Measurements from ENCODE around the gene MED16.

MED16 gene

GRCh38 chr19:855566-856120, 37.3 kb downstream of the MED16 start:
- TF ChIP-seq, protein P1, sequence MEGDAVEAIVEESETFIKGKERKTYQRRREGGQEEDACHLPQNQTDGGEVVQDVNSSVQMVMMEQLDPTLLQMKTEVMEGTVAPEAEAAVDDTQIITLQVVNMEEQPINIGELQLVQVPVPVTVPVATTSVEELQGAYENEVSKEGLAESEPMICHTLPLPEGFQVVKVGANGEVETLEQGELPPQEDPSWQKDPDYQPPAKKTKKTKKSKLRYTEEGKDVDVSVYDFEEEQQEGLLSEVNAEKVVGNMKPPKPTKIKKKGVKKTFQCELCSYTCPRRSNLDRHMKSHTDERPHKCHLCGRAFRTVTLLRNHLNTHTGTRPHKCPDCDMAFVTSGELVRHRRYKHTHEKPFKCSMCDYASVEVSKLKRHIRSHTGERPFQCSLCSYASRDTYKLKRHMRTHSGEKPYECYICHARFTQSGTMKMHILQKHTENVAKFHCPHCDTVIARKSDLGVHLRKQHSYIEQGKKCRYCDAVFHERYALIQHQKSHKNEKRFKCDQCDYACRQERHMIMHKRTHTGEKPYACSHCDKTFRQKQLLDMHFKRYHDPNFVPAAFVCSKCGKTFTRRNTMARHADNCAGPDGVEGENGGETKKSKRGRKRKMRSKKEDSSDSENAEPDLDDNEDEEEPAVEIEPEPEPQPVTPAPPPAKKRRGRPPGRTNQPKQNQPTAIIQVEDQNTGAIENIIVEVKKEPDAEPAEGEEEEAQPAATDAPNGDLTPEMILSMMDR (IDR thresholded peaks at IDR 0.05) = no peak

- TF ChIP-seq, protein P1 (IDR thresholded peaks at IDR 0.05) = no peak
Observed at GRCh38 chr19:855142-855541, 37.8 kb downstream of the MED16 start.

- TF ChIP-seq, protein P1 (IDR thresholded peaks at IDR 0.05) = no peak
Observed at GRCh38 chr19:854549-854948, 38.4 kb downstream of the MED16 start.

DNA sequence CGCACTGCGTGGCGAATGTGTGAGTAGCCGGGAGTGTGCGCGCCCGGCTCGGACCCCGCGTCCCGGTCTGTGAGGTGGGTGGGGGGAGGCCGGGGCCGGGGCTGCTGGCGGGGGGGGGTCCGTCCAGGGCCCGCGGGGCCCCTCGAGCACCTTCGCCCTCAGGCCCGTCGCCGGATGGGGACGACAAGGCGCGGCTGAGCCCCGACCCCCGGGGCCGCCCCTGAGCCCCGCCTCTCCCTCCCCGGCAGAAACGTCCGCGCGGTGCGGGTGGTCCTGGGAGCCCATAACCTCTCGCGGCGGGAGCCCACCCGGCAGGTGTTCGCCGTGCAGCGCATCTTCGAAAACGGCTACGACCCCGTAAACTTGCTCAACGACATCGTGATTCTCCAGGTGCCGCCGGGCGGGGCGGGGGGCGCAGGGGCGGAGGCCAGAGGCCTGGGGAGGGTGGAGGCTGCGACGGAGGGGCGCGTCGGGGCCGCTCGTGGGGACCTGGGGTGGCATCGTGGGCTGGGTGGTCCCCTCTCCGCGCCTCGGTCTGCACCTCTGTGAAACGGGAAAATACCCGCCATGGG, 39.9 kb downstream of the MED16 start:
- TF ChIP-seq, protein P1 (IDR thresholded peaks at IDR 0.05) = no peak

- TF ChIP-seq, protein P1 (IDR thresholded peaks at IDR 0.05) = no peak
Observed at GRCh38 chr19:852136-853013, 40.6 kb downstream of the MED16 start, which contains the start of gene ELANE. TSS of gene ELANE (plus strand) at chr19:852303. CDS start at chr19:852329, 26 bp downstream.

- TF ChIP-seq, protein P1 (IDR thresholded peaks at IDR 0.05) = no peak
Observed at GRCh38 chr19:850979-851335, 42.0 kb downstream of the MED16 start.

- TF ChIP-seq, protein P1 (IDR thresholded peaks at IDR 0.05) = no peak
Observed at GRCh38 chr19:850221-850978, 42.6 kb downstream of the MED16 start.
